Stimulated activated CD8-positive, alpha-beta memory T cell treated with anti-CD3 and anti-CD28 coated beads, Interleukin-15, amount 100 ng/mL, for 1 hour (primary cell): ENCODE measurements around the gene MCL1.
"Not testable (repeated sequence)": the region's sequence is repeated elsewhere in the genome, so short reads cannot be mapped to it uniquely, and the experiment has no call there.

Experiments
- DNase-seq: peaks from one replicate; pipeline ENCODE4 v3.0.0-alpha.2; 2020; ENCODE audit warnings: low read depth

MCL1 gene

GRCh38 chr1:150568594-150568966 is 10.8 kb downstream of the MCL1 start:
- DNase-seq: no peak

GRCh38 chr1:150567717-150568593 is 11.5 kb downstream of the MCL1 start:
- DNase-seq: no peak

- no peak for DNase-seq
Observed at GRCh38 chr1:150567341-150567716, 12.1 kb downstream of the MCL1 start.

- DNase-seq: no peak
Observed at GRCh38 chr1:150566589-150567340, 12.6 kb downstream of the MCL1 start.

- not testable (repeated sequence) for DNase-seq
Observed at GRCh38 chr1:150565240-150565991, 14.0 kb downstream of the MCL1 start.

GRCh38 chr1:150564051-150564991 is 15.1 kb downstream of the MCL1 start:
- DNase-seq: no peak

- DNase-seq: no peak
Observed at GRCh38 chr1:150563340-150564038, 15.9 kb downstream of the MCL1 start.

- no peak for DNase-seq
Observed at GRCh38 chr1:150562446-150563339, 16.7 kb downstream of the MCL1 start.

- DNase-seq: peak; percentile 76
Observed at GRCh38 chr1:150561974-150562445, 17.4 kb downstream of the MCL1 start.

GRCh38 chr1:150561254-150561973 is 18.0 kb downstream of the MCL1 start:
- DNase-seq: no peak

GRCh38 chr1:150560576-150561253 is 18.7 kb downstream of the MCL1 start:
- DNase-seq: peak; percentile 73

- DNase-seq: peak; percentile 49
Observed at GRCh38 chr1:150560011-150560438, 19.4 kb downstream of the MCL1 start.

- no peak for DNase-seq
Observed at GRCh38 chr1:150559656-150560010, 19.8 kb downstream of the MCL1 start.

- DNase-seq: no peak
Observed at GRCh38 chr1:150558761-150559655, 20.4 kb downstream of the MCL1 start.

GRCh38 chr1:150558303-150558704 is 21.1 kb downstream of the MCL1 start:
- no peak for DNase-seq

- DNase-seq: no peak
Observed at GRCh38 chr1:150557813-150558212, 21.6 kb downstream of the MCL1 start.

- no peak for DNase-seq
Observed at GRCh38 chr1:150557065-150557600, 22.3 kb downstream of the MCL1 start.
